GM19328 (cell line): Measurements from ENCODE around the gene TRPM3.

Source experiments
- ATAC-seq: cut with Tn5 transposase; IDR thresholded peaks from one replicate; pipeline ENCODE4 v1.9.1; 2021; ENCODE audit warnings: mild to moderate bottlenecking, moderate library complexity; ENCODE audit not compliant: unreplicated experiment

Gene TRPM3

DNA sequence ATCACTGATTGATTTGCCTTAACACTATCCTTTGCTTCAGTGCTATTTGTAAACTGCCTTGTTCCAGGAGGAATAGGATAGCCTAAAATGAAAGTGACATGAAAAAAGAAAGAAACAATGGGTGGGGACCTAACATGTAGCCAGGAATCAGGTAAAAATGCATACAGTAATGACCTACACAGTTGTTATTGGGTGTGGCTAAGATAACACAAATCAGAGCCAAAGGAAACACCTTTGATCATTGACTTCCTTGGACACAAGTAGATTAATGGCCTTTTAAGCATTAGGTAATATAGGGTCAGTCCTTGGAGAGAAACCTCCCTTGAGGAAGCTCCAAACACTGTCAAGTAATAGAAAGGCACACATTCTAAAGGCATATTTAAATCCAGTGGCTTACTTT lies 220.4 kb downstream of the TRPM3 start:
- ATAC-seq = no peak

DNA sequence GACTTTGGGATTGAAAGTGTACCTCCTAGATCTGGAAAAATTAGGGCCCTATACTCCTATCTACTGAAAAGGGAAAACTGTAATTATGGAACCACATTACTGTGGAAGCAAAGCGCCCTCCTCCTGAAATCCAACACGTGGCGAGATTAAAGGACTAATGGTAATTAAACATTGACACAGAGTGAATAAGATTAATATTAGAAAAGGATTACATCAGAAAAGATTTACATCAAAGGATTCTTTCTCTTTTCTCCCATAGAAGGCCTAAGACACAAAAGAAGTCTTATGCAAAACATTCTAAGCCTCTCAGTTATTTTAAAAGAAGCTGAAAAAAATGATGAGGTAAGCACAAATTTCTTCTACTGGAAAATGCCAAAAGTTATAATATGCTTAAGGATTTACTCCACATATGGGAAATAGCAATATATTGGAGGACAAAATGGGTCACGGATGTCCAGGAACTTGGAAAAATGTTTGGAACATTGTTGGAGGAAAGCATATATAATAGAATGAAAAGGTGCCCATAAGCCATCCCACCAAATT lies 227.8 kb downstream of the TRPM3 start:
- no peak for ATAC-seq

GRCh38 chr9:70888471-70888870 lies 232.9 kb downstream of the TRPM3 start:
- ATAC-seq = no peak

DNA sequence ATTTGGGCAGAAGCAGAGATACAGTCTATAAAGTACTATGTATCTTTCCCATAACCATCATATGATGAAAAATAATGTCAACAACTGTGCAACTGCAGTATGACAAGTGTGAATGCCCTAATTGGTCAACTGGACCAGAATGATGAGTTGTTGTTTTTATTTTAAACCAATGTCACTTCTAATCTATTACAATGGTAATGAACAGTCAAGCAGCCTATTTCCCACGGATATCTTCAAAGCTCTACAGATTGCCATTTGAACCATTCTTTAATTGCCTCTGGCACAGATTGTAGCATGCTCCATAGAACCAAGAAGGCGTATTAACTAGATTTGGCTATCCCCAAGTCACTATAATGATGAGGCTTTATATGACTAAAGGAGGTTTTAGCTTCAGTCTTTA lies 233.6 kb downstream of the TRPM3 start:
- ATAC-seq = no peak

GRCh38 chr9:70883963-70884793 lies 237.2 kb downstream of the TRPM3 start:
- ATAC-seq = no peak

- ATAC-seq = no peak
These were observed 238.4 kb downstream of the TRPM3 start for GRCh38 chr9:70883056-70883455.

DNA sequence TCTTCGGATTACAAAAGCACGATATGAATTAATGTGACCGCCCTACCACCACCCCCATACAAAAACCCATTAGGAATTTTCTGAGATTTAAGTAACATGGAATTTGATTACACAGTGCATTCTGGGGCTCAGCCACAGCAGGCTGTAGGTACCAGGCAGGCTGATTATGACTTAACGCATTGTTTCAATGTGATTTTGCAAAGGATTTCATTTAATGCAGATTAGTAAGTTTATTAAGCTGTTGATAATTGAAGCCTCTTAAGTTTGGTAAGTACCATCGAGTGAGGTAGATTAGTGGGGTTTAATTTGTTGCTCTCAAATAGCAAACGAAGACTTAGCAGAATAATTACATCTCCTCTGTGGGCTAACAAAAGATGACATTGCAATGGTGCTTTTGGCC lies 240.1 kb downstream of the TRPM3 start:
- ATAC-seq = no peak

DNA sequence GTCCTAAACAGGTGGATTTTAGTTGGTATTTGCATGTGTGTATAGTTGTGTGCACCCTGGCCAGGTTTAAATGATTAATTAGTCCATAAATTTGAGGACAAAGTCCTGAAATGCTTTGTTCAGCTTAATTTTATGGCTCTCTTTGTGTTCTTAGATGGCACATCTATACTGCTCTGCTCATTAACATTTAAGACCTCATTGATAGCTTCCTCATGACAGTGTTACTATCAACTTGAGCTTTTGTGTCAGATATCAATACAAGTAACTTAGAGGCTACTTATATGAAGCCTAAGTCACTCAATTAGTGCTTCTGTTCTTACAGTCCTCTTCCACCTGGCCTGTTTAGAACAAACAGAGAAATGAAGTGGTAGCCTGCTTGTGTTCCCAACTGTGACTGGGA lies 240.9 kb downstream of the TRPM3 start:
- no peak for ATAC-seq

- ATAC-seq = no peak
These were observed 242.8 kb downstream of the TRPM3 start for GRCh38 chr9:70878576-70878975.

GRCh38 chr9:70874451-70874850 lies 247.0 kb downstream of the TRPM3 start:
- ATAC-seq = no peak

GRCh38 chr9:70873506-70873905 lies 247.9 kb downstream of the TRPM3 start:
- ATAC-seq = no peak

DNA sequence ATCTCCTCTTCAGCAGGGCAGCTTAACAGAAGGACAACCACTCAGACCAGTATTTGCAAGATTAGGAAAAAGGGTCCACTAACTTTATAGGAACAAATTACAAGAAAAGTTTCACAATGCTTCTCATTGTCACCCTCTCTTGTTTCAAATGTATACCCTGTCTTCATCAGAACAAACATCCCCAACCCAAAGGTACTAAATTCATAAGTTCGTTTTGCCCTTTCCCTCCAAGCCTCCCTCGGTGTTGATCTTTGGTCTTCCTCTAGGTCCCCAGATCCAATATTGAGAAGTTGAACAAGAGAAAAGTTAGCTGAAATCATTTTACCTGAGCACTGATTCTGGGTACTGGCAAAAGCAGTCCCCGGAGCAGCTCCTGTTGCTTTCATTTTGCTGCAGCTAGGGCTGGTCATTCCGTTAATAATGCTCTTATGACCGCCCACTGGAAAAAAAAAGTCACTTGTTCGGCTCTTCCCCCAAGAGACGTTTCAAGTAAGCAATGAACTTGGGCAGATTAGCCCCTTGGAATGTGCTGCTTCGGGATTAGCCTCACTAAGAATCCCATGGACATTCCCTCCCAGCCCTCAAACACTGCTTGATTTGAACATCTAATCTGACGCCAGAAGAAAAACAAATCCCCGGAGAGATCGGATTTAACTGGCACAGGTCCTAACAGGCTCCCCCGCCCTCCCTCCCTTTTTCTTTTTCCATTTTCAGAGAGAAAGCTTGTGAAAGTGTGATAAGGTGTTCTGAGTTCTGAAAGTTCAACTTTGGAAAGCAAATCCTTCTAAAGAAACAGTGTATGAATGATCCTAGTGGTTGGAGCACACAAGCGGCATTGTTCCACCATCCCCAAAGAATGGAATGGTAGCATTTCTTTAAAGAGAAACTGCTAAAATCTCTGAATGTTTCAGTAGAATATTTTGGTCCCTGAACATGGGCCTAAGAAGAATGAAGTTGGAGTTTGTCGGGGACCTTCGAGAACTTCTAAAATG lies 252.5 kb downstream of the TRPM3 start:
- ATAC-seq = no peak

- ATAC-seq = no peak
These were observed 253.4 kb downstream of the TRPM3 start for GRCh38 chr9:70868041-70868440.

GRCh38 chr9:70865471-70865870 lies 255.9 kb downstream of the TRPM3 start:
- ATAC-seq = no peak

GRCh38 chr9:70861797-70862196 lies 259.6 kb downstream of the TRPM3 start:
- ATAC-seq = no peak

DNA sequence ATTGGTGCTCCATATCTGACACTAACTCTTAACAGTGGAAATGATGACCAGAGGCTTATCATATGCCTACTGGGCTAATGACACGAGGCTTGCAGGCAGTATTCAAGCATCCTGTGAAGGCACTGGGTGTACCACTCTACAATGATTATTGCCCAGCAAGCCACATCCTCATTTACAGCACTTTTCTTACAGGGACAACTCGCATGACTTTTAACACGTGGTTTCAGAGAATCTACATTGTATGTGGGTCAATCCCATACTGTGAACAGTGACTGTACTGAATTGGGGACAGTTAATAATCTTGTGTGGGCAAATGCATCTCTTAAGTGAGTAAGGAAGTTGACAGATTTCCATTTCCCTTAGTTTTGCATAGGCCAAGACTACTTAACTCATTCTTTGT lies 260.0 kb downstream of the TRPM3 start:
- ATAC-seq = no peak

GRCh38 chr9:70859694-70860093 lies 261.7 kb downstream of the TRPM3 start:
- no peak for ATAC-seq

DNA sequence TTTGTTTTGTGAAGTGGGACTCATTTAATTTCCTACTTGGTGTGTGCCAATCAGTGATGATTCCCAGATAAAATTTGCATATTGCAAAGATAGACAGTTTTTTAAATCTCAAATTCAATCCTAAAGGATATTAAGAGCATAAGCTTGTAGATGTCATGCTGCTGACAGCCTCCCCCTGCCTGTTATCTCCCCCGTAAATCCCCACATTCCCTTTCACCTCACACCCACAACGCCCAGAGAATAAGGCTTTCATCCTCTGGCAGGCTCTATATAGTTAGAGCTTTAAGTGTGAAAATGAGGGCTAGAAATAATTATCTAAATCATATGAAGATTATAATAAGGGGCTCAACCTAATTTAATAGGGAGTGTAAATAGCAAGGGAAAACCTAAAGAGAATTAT lies 265.0 kb downstream of the TRPM3 start:
- ATAC-seq = no peak

GRCh38 chr9:70852711-70853240 lies 268.6 kb downstream of the TRPM3 start:
- no peak for ATAC-seq

DNA sequence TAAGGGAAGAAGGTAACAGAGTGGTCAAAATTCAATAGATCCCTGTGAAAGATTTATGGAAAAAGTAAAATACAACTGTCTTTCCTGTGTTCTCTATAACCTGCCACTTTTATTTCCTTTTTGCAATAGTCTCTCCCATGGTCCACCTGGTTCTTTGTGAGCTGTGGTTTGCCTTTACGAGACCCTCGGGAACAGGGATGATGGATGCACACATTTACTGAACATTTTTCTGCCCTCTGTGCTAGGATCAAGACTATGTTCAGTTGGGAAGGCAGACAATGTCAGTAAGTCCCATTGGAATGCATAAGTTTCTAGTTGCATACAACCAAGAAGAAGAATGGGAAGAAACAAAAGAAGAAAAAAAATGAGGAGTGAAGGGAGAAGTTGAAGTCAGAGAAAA lies 281.2 kb downstream of the TRPM3 start:
- no peak for ATAC-seq

DNA sequence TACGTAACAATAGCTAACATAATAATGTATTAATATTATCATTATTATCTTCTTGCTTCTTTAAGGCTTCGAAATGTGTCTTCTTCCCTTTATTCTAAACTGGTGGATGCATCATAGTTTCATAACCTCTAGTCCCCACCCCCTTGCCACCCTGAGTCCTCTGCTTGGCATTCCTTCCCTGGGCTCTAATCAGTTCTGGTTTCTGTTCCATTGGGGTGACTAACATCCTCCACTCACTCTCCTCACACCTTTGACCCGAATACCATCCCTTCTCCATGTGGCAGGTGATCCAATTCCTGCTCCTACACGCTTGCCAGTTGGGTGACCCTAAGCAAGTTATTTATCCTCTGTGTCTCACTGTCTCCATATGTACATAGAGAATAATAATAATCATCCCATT lies 286.1 kb downstream of the TRPM3 start:
- ATAC-seq = no peak
